Measurements from ENCODE around the gene EXOC4.

DNA sequence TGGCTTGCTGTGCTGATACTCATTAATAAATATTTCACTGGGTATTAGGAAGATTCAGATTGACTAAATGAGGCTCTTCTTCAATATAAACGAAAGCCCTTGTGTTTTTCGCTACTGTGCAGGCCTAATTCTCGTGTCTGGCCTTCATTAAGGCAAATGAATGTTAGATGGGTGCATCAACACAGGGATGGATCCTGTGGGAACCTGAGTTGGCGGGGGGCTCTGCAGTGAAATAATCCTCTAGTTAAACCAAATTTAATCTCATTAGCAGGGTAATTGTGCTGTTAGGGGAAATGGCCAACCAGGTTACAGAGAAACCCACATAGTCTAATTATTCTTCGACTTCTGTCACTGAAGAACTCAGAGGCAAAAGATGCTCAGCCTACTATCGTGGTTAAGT lies 548.5 kb downstream of the EXOC4 start:
- no peak for TF ChIP-seq CTCF (conservative IDR thresholded peaks at IDR 0.05)
- no peak for TF ChIP-seq ZFX (IDR thresholded peaks at IDR 0.05)
